Caco-2 (cell line): ENCODE data around the gene TOMM20. TPM values are rescaled to one million over a fixed set of nuclear protein-coding genes. Genes with fewer than 3 reads are reported as not detected.

Experiments used
- BruUV-seq: library from RNA; stranded (reverse); fragments of 400-500 nt; replicated peaks from 2 replicates; lab custom pipeline; 2021; lab: Mats Ljungman, UMichigan
- CTCF ChIA-PET: fragments of 300-600 bp; sonication (Branson Sonifier 250); formaldehyde crosslinking; loops from one replicate; lab custom pipeline; 2022; ENCODE audit warnings: antibody characterized with exemption; lab: Charles Lee
- POLR2A ChIA-PET: fragments of 300-600 bp; sonication (Branson Sonifier 250); formaldehyde crosslinking; loops from one replicate; lab custom pipeline; 2022; ENCODE audit warnings: antibody characterized with exemption; lab: Charles Lee
- DNase-seq, 2 experiments: peaks; one replicate each; pipeline versions ENCODE4 v3.0.0 to v3.0.0-alpha.2; 2020 to 2022
- H3K27me3 ChIP-seq: replicated peaks from 2 replicates; pipeline ENCODE4 v1.6.0; 2011; ENCODE audit warnings: low read length; ENCODE audit not compliant: control insufficient read depth, insufficient read depth
- H3K36me3 ChIP-seq: 2 replicates; pipeline ENCODE4 v1.5.1; 2011; ENCODE audit warnings: low read length; ENCODE audit not compliant: control insufficient read depth, insufficient read depth
- H3K4me1 ChIP-seq: fragments of 250-450 bp; sonication (Bioruptor Pico); 2 replicates; pipeline ENCODE4 v1.5.1; 2020; ENCODE audit warnings: mild to moderate bottlenecking
- H3K4me3 ChIP-seq: 2 replicates; pipeline ENCODE4 v1.5.1; 2011; ENCODE audit warnings: low read depth, mild to moderate bottlenecking, control low read depth, low read length
- H3K9me3 ChIP-seq: fragments of 250-450 bp; sonication (Bioruptor Pico); 2 replicates; pipeline ENCODE4 v1.5.1; 2020; ENCODE audit warnings: mild to moderate bottlenecking, moderate library complexity
- H3K27ac Mint-ChIP-seq: one replicate; pipeline ENCODE4 v1.8.0; 2022; ENCODE audit warnings: mixed read lengths; ENCODE audit not compliant: unreplicated experiment
- H3K27me3 Mint-ChIP-seq: one replicate; pipeline ENCODE4 v1.8.0; 2022; ENCODE audit warnings: mixed read lengths; ENCODE audit not compliant: insufficient read depth, unreplicated experiment
- H3K36me3 Mint-ChIP-seq: one replicate; pipeline ENCODE4 v1.8.0; 2022; ENCODE audit warnings: mild to moderate bottlenecking, mixed read lengths; ENCODE audit not compliant: insufficient read depth, unreplicated experiment
- H3K4me1 Mint-ChIP-seq: one replicate; pipeline ENCODE4 v1.8.0; 2022; ENCODE audit warnings: low read depth, mixed read lengths; ENCODE audit not compliant: unreplicated experiment
- H3K4me3 Mint-ChIP-seq: one replicate; pipeline ENCODE4 v1.8.0; 2022; ENCODE audit warnings: mild to moderate bottlenecking, moderate library complexity, mixed read lengths; ENCODE audit not compliant: unreplicated experiment
- H3K9me3 Mint-ChIP-seq: one replicate; pipeline ENCODE4 v1.8.0; 2022; ENCODE audit warnings: mixed read lengths; ENCODE audit not compliant: unreplicated experiment
- intact Hi-C: fragments of 100-400 bp; cut with micrococcal nuclease; formaldehyde crosslinking; loops from one replicate; pipeline ENCODE4 v1.10.0; 2022; ENCODE audit not compliant: unreplicated experiment
- total RNA-seq: library from RNA; stranded (reverse); gene quantifications from 2 replicates; pipeline ENCODE4 v1.2.3, GENCODE V29; 2022
- TF ChIP-seq, protein P1 (sequence below), 2 experiments: fragments of 200-600 bp in 1 of 2; IDR thresholded peaks; 1 replicate in 1 of 2; 2 replicates in 1 of 2; pipeline versions ENCODE4 v1.5.1 to v1.8.0; 2011 to 2022; ENCODE audit warnings: antibody characterized with exemption in 1 of 2, control low read depth in 1 of 2, inconsistent platforms in 1 of 2, low read depth in 1 of 2, low read length in 1 of 2, mild to moderate bottlenecking in 1 of 2, moderate library complexity in 1 of 2; ENCODE audit not compliant: insufficient read depth in 1 of 2, severe bottlenecking in 1 of 2, unreplicated experiment in 1 of 2

Gene TOMM20
- total RNA-seq, 1 experiment from 2014 or later, result 137 TPM

DNA sequence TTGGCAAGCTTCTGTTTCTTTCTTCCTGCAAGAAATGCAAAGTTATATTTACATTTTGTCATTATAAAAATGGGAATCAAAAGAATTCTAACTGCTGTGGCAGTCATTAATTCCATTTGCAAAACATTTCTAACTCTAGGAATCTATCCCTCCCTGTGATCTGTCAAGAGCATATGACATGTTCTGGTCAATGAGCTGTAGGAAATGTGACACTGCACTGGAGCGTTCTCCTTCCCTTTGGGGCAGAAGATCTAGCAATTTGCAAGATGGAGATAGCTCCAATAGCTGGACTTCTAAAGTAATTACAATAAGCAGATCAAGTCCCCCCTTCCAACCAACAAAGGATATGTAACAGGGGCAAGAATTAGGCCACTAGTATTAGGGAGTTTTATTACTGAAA lies 6.3 kb downstream of the TOMM20 start:
- Histone ChIP-seq H3K4me1 (0 out of 2 replicates have a peak, but pooled peaks cover 5% of the 10 kb centered on the region), H3K27me3 (no peaks in the 10 kb centered on the region), H3K9me3 (no peaks in the 10 kb centered on the region), H3K4me3 (no peak overlapping the region), H3K36me3 (peaks cover 8% of the 10 kb centered on the region)
- H3K27me3 Mint-ChIP-seq, result no peaks in the 10 kb centered on the region
- intact Hi-C loops, result loop anchor here (10.0 kb wide), 1 partner anchor 382 kb away; the partner anchor contains the start of gene B3GALNT2
- H3K9me3 Mint-ChIP-seq, result no peaks in the 10 kb centered on the region
- CTCF ChIA-PET, result no interaction called here
- no TSS peak for BruUV-seq
- POLR2A ChIA-PET, result no interaction called here
- peaks cover 95% of the 10 kb centered on the region for H3K36me3 Mint-ChIP-seq
- no peak overlapping the region for H3K27ac Mint-ChIP-seq
- no peak for DNase-seq
- TF ChIP-seq, protein P1, sequence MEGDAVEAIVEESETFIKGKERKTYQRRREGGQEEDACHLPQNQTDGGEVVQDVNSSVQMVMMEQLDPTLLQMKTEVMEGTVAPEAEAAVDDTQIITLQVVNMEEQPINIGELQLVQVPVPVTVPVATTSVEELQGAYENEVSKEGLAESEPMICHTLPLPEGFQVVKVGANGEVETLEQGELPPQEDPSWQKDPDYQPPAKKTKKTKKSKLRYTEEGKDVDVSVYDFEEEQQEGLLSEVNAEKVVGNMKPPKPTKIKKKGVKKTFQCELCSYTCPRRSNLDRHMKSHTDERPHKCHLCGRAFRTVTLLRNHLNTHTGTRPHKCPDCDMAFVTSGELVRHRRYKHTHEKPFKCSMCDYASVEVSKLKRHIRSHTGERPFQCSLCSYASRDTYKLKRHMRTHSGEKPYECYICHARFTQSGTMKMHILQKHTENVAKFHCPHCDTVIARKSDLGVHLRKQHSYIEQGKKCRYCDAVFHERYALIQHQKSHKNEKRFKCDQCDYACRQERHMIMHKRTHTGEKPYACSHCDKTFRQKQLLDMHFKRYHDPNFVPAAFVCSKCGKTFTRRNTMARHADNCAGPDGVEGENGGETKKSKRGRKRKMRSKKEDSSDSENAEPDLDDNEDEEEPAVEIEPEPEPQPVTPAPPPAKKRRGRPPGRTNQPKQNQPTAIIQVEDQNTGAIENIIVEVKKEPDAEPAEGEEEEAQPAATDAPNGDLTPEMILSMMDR (IDR thresholded peaks at IDR 0.05; ENCODE audit: insufficient read depth in 1 of 2, low read depth in 1 of 2, low read length in 1 of 2, severe bottlenecking in 1 of 2, unreplicated experiment in 1 of 2), result no peak
- H3K4me1 Mint-ChIP-seq, result peaks cover 6% of the 10 kb centered on the region
- no peak overlapping the region for H3K4me3 Mint-ChIP-seq

DNA sequence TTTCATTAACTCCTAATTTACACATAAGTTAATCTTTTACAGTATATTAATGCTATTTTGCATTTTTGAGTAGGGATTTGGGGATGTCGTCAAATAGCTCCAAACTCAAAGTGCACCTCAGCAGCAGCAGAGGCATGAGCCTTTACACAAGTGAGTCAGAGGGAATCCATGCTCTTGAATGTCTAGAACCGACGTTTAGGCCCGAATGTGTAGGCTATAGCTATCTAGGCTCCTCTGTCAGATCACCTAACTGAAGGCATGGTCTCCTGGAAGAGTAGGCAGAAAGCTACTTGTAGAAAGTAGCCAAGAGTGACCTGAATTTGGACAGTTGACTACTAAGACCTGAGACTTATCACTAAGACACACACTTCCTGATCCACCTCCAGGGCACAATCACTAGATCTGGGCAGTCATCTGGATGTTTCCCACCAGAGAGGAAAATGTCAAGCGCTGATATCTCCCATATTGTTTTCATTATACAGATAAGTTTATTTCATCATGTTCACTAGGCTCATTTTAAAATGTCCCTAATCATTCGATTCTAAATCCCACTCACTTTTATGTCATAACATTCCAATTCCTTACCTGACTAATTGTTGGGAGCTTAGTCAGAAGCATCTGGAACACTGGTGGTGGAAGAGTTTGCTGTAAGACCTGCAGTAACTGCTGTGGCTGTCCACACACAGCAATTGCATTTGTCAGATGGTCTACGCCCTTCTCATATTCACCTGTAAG lies 15.3 kb downstream of the TOMM20 start:
- Mint-ChIP-seq H3K9me3 (no peaks in the 10 kb centered on the region), H3K4me3 (no peak overlapping the region), H3K36me3 (peaks cover 94% of the 10 kb centered on the region), H3K27me3 (no peaks in the 10 kb centered on the region), H3K27ac (peak overlapping the region; percentile 16), H3K4me1 (no peaks in the 10 kb centered on the region)
- POLR2A ChIA-PET, result no interaction called here
- CTCF ChIA-PET, result no interaction called here
- H3K9me3 ChIP-seq, result no peaks in the 10 kb centered on the region
- H3K27me3 ChIP-seq, result no peaks in the 10 kb centered on the region
- H3K4me3 ChIP-seq, result no peak overlapping the region
- TF ChIP-seq, protein P1 (IDR thresholded peaks at IDR 0.05; ENCODE audit: insufficient read depth in 1 of 2, low read depth in 1 of 2, low read length in 1 of 2, severe bottlenecking in 1 of 2, unreplicated experiment in 1 of 2), result no peak
- no peak for DNase-seq
- H3K36me3 ChIP-seq, result peaks cover 4% of the 10 kb centered on the region
- BruUV-seq, result no TSS peak
- H3K4me1 ChIP-seq, result no peaks in the 10 kb centered on the region
- intact Hi-C loops, result no loop called here

DNA sequence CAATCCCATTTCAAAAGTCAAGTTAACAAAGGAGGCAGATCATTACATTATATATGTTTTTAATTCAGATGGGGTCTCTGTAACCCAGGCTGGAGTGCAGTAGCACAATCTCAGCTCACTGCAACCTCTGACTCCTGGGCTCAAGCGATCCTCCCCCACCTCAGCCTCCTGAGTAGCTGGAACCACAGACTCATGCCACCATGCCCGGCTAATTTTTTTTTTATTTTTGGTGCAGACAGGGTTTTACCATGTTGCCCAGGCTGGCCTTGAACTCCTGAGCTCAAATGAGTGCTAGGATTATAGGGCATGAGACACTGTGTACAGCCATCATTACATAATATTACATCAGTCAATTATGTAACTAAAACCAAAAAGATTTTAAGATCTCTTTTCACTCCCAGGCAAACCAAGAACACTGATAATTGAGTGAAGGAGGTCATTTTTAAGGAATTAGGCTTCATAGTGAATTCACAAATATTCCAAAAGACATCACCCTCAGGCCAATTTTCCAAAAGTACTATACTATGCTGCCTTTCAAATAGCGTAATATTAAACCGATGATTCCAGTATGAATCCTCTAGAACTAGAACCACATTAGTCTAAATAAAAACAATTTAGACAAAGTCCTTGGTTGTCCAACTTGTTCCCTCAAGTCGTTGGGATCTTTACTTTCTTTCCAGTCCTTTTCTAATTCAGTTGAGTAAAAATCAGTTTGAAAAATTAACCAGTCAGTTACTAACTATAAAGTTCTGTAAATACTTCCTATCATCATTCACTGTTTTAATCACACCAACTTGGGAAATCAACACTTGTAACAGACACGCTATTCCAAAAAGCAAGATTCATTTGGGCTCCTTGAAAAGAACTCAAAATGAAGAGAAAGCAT lies 16.1 kb downstream of the TOMM20 start:
- Mint-ChIP-seq H3K4me3 (no peak overlapping the region), H3K36me3 (peaks cover 94% of the 10 kb centered on the region), H3K9me3 (no peaks in the 10 kb centered on the region), H3K27me3 (no peaks in the 10 kb centered on the region), H3K4me1 (no peaks in the 10 kb centered on the region), H3K27ac (peak overlapping the region; percentile 16)
- H3K36me3 ChIP-seq, result peaks cover 1% of the 10 kb centered on the region
- POLR2A ChIA-PET, result no interaction called here
- CTCF ChIA-PET, result no interaction called here
- H3K9me3 ChIP-seq, result no peaks in the 10 kb centered on the region
- intact Hi-C loops, result no loop called here
- no peak for DNase-seq
- H3K27me3 ChIP-seq, result no peaks in the 10 kb centered on the region
- no TSS peak for BruUV-seq
- TF ChIP-seq, protein P1 (IDR thresholded peaks at IDR 0.05; ENCODE audit: insufficient read depth in 1 of 2, low read depth in 1 of 2, low read length in 1 of 2, severe bottlenecking in 1 of 2, unreplicated experiment in 1 of 2), result no peak
- no peaks in the 10 kb centered on the region for H3K4me1 ChIP-seq
- H3K4me3 ChIP-seq, result no peak overlapping the region
